Fibroblast of lung (primary cell): ENCODE results near the gene DCUN1D2.

Experiments used
- EZH2 ChIP-seq: IDR thresholded peaks from 2 replicates; pipeline ENCODE4 v1.5.1; 2012; ENCODE audit warnings: low read length, control low read depth, mild to moderate bottlenecking; ENCODE audit errors: missing control alignments
- TF ChIP-seq, protein P1 (sequence below), 2 donors: IDR thresholded peaks in 1 of 2; conservative IDR thresholded peaks in 1 of 2; 1 replicate in 1 of 2; 2 replicates in 1 of 2; pipeline ENCODE4 v1.5.1; 2011 to 2012; ENCODE audit warnings: low read length in 2 of 2, control low read depth in 1 of 2, inconsistent platforms in 1 of 2, low read depth in 1 of 2, mild to moderate bottlenecking in 1 of 2

DNA sequence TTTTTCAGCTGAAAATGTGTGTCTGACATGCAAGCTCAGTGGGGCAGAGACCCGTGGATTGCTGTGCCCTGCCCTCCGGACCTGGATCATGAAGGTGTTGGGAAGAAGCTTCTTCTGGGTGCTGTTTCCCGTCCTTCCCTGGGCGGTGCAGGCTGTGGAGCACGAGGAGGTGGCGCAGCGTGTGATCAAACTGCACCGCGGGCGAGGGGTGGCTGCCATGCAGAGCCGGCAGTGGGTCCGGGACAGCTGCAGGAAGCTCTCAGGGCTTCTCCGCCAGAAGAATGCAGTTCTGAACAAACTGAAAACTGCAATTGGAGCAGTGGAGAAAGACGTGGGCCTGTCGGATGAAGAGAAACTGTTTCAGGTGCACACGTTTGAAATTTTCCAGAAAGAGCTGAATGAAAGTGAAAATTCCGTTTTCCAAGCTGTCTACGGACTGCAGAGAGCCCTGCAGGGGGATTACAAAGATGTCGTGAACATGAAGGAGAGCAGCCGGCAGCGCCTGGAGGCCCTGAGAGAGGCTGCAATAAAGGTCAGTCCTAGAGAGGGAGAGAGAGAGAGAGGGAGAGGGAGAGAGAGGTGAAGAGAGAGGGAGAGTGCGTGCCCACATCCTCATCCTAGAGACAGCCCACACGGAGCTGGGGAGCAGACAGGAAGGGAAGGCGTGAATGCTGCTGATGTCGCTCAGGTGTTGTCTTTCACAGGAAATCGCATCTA, 5.1 kb upstream of the DCUN1D2 start:
- TF ChIP-seq, protein P1, sequence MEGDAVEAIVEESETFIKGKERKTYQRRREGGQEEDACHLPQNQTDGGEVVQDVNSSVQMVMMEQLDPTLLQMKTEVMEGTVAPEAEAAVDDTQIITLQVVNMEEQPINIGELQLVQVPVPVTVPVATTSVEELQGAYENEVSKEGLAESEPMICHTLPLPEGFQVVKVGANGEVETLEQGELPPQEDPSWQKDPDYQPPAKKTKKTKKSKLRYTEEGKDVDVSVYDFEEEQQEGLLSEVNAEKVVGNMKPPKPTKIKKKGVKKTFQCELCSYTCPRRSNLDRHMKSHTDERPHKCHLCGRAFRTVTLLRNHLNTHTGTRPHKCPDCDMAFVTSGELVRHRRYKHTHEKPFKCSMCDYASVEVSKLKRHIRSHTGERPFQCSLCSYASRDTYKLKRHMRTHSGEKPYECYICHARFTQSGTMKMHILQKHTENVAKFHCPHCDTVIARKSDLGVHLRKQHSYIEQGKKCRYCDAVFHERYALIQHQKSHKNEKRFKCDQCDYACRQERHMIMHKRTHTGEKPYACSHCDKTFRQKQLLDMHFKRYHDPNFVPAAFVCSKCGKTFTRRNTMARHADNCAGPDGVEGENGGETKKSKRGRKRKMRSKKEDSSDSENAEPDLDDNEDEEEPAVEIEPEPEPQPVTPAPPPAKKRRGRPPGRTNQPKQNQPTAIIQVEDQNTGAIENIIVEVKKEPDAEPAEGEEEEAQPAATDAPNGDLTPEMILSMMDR (conservative IDR thresholded peaks at IDR 0.05 in 1 of 2, IDR thresholded peaks at IDR 0.05 in 1 of 2; ENCODE audit: low read depth in 1 of 2, low read length in 2 of 2) = peak in 1 of 2 donors; percentile 7
- no peak for TF ChIP-seq EZH2
